Stimulated activated CD8-positive, alpha-beta memory T cell treated with anti-CD3 and anti-CD28 coated beads, Interleukin-12 subunit alpha, Interleukin-12 subunit beta, amount 100 ng/mL, for 1 hour (primary cell): ENCODE measurements around the gene LCN2.
"Not testable (repeated sequence)": the region's sequence is repeated elsewhere in the genome, so short reads cannot be mapped to it uniquely, and the experiment has no call there.

Source experiments
- DNase-seq: peaks from one replicate; pipeline ENCODE4 v3.0.0-alpha.2; 2020; ENCODE audit warnings: low read depth

Gene LCN2

GRCh38 chr9:128149001-128149701 lies at the start of gene LCN2:
TSS of gene LCN2 (plus strand) at chr9:128149453. CDS start at chr9:128149526, 73 bp downstream.
- no peak for DNase-seq

GRCh38 chr9:128099932-128100491 lies 49.2 kb upstream of the LCN2 start:
- DNase-seq: no peak

GRCh38 chr9:128100581-128100980 lies 48.7 kb upstream of the LCN2 start:
- DNase-seq: no peak

DNA sequence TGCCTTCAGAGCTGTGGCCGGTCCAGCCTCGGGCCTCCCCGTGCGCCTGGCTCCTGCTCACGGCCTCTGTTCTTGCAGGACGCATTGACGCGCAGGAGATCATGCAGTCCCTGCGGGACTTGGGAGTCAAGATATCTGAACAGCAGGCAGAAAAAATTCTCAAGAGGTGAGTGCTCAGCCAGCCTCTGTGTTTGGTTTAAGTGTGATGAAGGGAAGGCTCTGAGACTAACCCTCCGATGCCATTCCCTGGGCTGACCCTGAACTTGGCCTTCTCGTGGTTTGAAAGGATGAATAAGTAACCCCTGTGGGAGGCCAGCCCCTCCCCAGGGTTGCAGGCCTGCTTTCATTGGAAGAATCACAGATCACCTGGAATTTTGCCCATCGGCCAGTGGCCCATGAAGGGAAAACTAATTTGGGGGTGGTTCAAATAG lies 48.0 kb upstream of the LCN2 start:
- no peak for DNase-seq

DNA sequence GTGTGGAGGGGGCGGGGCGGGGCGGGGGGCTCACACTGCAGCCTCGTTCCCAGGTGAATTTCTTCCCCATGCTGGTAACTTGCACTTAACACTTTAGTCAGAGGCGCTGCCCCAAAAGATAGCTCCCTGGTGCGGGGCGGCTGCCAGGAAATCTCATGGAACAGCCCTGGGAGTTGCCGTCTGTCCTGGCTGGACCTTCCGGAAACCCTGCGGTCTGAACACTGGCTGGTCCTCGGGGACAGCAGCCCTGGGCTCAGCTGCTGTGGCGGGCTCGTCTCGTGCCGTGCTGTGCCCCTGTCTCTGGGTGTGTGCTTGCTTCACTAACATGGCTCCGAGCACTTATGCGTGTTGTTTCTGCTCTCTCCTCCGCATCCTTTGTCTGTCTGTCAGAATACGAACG lies 47.6 kb upstream of the LCN2 start:
- no peak for DNase-seq

GRCh38 chr9:128102196-128102595 lies 47.1 kb upstream of the LCN2 start:
- DNase-seq: no peak

GRCh38 chr9:128102861-128103588 lies 46.2 kb upstream of the LCN2 start:
- DNase-seq: no peak

DNA sequence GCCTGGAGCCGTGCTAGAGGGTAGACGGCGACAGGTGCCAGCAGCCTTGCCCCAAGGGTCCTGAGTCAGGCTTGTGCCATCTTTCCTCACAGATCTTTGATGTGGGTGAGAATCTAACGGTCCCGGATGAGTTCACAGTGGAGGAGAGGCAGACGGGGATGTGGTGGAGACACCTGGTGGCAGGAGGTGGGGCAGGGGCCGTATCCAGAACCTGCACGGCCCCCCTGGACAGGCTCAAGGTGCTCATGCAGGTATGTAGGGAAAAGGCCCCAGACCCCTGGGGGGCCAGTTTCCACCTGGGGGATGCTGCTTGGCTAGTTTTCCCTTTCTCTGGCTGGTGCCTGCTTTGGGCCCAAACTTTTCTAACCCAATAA lies 45.7 kb upstream of the LCN2 start:
- DNase-seq: no peak

- DNase-seq: no peak
Observed at GRCh38 chr9:128104171-128104618, 45.1 kb upstream of the LCN2 start.

- no peak for DNase-seq
Observed at GRCh38 chr9:128105538-128106175, 43.6 kb upstream of the LCN2 start.

DNA sequence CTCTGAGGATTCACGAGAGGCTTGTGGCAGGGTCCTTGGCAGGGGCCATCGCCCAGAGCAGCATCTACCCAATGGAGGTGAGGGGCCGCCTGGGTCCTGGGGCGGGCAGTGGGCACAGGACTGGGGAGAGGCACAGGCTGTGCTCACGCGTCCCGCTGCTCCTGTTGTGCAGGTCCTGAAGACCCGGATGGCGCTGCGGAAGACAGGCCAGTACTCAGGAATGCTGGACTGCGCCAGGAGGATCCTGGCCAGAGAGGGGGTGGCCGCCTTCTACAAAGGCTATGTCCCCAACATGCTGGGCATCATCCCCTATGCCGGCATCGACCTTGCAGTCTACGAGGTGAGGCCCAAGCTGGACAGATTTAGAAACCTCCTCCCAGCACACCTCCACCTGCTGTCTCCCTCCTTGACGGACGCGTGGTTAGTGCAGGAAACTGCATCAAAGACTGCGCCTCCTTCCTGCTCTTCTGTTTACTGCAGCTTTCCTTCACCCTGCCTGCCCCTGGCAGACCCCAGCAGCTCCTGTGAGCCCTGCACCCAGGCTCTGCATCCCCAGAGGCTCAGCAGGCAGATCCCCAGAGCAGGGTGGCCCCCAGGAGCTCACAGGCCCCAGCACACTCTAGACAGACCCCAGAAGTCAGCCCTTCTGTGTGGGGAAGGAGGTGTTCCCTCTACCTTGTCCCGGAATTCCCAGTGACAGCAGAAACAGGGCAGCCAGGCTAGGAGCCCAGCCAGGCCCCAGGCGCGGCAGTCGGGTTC lies 42.9 kb upstream of the LCN2 start:
- DNase-seq: no peak

DNA sequence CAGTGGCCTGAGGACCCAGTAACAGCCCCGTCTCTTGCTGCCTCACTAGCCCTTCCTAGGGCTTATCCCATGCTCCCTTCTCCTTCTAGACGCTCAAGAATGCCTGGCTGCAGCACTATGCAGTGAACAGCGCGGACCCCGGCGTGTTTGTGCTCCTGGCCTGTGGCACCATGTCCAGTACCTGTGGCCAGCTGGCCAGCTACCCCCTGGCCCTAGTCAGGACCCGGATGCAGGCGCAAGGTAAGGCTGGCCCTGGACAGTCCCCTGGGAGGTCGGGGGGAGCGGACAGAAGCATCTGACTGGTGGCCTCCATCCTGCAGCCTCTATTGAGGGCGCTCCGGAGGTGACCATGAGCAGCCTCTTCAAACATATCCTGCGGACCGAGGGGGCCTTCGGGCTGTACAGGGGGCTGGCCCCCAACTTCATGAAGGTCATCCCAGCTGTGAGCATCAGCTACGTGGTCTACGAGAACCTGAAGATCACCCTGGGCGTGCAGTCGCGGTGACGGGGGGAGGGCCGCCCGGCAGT lies 42.2 kb upstream of the LCN2 start:
- no peak for DNase-seq

- no peak for DNase-seq
Observed at GRCh38 chr9:128107468-128108268, 41.6 kb upstream of the LCN2 start.

DNA sequence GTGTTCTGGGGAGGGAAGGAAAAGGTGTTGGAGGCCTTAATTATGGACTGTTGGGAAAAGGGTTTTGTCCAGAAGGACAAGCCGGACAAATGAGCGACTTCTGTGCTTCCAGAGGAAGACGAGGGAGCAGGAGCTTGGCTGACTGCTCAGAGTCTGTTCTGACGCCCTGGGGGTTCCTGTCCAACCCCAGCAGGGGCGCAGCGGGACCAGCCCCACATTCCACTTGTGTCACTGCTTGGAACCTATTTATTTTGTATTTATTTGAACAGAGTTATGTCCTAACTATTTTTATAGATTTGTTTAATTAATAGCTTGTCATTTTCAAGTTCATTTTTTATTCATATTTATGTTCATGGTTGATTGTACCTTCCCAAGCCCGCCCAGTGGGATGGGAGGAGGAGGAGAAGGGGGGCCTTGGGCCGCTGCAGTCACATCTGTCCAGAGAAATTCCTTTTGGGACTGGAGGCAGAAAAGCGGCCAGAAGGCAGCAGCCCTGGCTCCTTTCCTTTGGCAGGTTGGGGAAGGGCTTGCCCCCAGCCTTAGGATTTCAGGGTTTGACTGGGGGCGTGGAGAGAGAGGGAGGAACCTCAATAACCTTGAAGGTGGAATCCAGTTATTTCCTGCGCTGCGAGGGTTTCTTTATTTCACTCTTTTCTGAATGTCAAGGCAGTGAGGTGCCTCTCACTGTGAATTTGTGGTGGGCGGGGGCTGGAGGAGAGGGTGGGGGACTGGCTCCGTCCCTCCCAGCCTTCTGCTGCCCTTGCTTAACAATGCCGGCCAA lies 40.8 kb upstream of the LCN2 start:
- no peak for DNase-seq

DNA sequence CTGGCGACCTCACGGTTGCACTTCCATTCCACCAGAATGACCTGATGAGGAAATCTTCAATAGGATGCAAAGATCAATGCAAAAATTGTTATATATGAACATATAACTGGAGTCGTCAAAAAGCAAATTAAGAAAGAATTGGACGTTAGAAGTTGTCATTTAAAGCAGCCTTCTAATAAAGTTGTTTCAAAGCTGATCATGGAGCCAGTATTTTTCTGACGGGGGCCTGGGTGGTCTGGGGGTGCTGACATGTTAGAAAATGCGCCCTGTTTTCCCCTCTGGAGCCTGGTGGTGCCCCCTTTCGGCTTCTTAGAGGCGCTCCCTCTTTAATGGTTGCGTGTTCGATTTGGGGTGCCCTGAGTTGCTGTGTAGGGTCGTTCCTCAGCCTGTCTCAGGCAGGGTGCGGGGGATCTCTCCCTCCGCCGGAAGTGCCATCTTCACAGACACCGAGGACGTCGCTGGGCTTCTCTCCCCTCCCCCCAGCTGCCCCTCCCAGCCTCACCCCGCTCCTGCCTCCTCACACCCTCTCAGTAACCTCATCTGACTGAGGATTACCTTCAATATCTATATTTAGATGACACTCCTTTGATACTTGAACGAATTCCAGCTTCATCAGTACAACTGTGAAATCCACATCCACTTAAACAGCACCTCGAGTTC lies 40.1 kb upstream of the LCN2 start:
- no peak for DNase-seq

DNA sequence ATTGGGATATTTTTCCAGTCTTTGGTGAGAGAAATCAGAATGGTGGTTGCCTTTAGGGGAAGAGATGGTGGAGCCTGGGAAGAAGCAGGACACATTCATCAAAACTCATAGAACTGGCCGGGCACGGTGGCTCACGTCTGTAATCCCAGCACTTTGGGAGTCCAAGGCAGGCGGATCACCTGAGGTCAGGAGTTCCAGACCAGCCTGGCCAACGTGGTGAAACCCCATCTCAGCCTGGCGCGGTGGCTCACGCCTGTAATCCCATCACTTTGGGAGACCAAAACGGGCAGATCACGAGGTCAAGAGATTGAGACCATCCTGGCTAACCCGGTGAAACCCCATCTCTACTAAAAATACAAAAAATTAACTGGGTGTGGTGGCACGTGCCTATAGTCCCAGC lies 37.5 kb upstream of the LCN2 start:
- DNase-seq: not testable (repeated sequence)

GRCh38 chr9:128113526-128114325 lies 35.5 kb upstream of the LCN2 start:
- no peak for DNase-seq

DNA sequence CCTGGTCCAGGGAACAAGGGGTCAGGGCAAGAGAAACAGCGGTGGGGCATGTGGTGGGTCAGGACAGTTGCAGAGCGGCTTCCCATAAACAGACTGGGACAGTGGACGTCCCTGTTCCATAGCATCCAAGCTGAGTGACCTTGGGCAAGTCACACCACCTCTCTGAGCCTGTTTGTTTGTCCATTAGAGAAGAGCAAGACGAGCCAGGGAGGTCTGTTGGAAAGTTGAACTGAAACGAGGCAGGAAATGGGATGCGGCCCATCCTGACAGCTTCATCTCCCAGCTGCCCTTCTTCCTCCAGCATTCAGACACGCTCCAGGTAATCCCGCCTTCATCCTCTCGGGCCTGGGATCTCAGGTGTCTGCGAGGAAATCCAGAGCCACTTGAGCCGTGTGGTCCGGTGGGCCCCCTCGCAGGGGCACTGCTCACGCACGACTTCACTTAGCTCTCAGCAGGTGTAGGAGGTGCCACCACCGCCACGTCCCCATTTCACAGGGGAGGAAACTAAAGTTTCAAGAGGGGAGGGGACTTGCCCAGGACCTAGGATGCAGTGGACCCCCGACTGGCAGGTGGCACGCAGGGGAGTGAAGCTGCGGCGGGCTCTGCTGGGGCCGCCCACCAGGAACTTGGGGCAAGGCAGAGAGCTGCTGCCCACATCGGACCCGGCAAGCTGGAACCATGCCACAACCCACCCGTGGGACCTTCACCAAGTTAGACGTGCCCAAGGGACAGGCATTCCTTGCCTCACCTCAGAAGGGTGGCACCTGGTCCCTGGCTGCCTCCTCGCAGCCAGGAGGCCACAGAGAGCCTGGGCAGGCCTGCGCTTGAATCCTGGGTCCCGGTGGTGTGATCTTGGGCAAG lies 34.7 kb upstream of the LCN2 start:
- no peak for DNase-seq
